K562 (cell line): ENCODE results near the gene QRICH1. TPM values are rescaled to one million over a fixed set of nuclear protein-coding genes. Genes with fewer than 3 reads are reported as not detected.

Source experiments
- CCNT2 ChIP-seq: IDR thresholded peaks from 2 replicates; pipeline ENCODE4 v1.6.1; 2011; ENCODE audit warnings: borderline replicate concordance, low read depth, mild to moderate bottlenecking, moderate library complexity, mixed read lengths, low read length; ENCODE audit not compliant: insufficient read length; ENCODE audit errors: extremely low read depth
- CREM ChIP-seq: IDR thresholded peaks from 2 replicates; pipeline ENCODE4 v1.6.1; 2014; ENCODE audit warnings: antibody characterized with exemption, low read depth
- HDAC2 ChIP-seq: fragments of 450-650 bp; IDR thresholded peaks from 2 replicates; pipeline ENCODE4 v1.6.1; 2016; ENCODE audit warnings: mild to moderate bottlenecking
- L3MBTL2 ChIP-seq: fragments of 450-650 bp; IDR thresholded peaks from 2 replicates; pipeline ENCODE4 v1.6.1; 2016; ENCODE audit warnings: mild to moderate bottlenecking, moderate library complexity
- MBD2 ChIP-seq: sonication (generic); IDR thresholded peaks from 2 replicates; pipeline ENCODE4 v1.6.1; 2016; ENCODE audit warnings: low read depth, borderline replicate concordance
- ZNF408 ChIP-seq: fragments of 250-450 bp; sonication (Bioruptor Pico); IDR thresholded peaks from 2 replicates; pipeline ENCODE4 v1.4.0; 2020; ENCODE audit warnings: low read depth, mild to moderate bottlenecking, moderate library complexity
- polyA plus RNA-seq, 8 experiments: library from polyadenylated mRNA; depleted of rRNA in 4 of 8; stranded (reverse) in 5 of 8; unstranded in 3 of 8; fragments of >200 nt; fragmentation: Nextera tagmentation in 2 of 8; fragmentation: Illumina TruSeq in 1 of 8; extraction: Ambion mirVana in 2 of 8; extraction: Trizol in 1 of 8; gene quantifications; 2 replicates each; pipeline versions ENCODE4 v1.2.1 to v1.2.3, GENCODE V29; 2011 to 2014; ENCODE audit warnings: inconsistent platforms in 1 of 8, missing spikeins in 1 of 8
- total RNA-seq, 7 experiments: library from RNA; depleted of rRNA in 6 of 7; stranded (reverse); fragments of >200 nt in 6 of 7; fragmentation: Illumina TruSeq in 2 of 7; extraction: Trizol in 2 of 7; gene quantifications; 2 replicates each; pipeline versions ENCODE4 v1.2.1 to v1.2.3, GENCODE V29; 2011 to 2021; ENCODE audit warnings: low replicate concordance in 1 of 7
- TF ChIP-seq, protein P1 (sequence below): fragments of 250-450 bp; sonication (Bioruptor Pico); IDR thresholded peaks from 2 replicates; pipeline ENCODE4 v1.5.0; 2021
- TF ChIP-seq, protein P2 (sequence below): fragments of 450-650 bp; IDR thresholded peaks from 2 replicates; pipeline ENCODE4 v1.6.1; 2016; ENCODE audit warnings: low read depth, mild to moderate bottlenecking, moderate library complexity
- TF ChIP-seq, protein P3 (sequence below): sonication (generic); formaldehyde crosslinking; IDR thresholded peaks from 2 replicates; pipeline ENCODE4 v1.8.0; 2022; ENCODE audit warnings: missing genetic modification reagents, mild to moderate bottlenecking, borderline replicate concordance
- TF ChIP-seq, protein P4 (sequence below): sonication (generic); formaldehyde crosslinking; IDR thresholded peaks from 2 replicates; pipeline ENCODE4 v1.8.1; 2023; ENCODE audit warnings: mild to moderate bottlenecking, missing genetic modification reagents

Gene QRICH1
- total and polyA plus RNA-seq, 9 of the 15 experiments (the other 6 are each of a cell fraction or from before 2014, with no cell fraction given), result 20.1 to 99.2 (median 56.7) TPM

DNA sequence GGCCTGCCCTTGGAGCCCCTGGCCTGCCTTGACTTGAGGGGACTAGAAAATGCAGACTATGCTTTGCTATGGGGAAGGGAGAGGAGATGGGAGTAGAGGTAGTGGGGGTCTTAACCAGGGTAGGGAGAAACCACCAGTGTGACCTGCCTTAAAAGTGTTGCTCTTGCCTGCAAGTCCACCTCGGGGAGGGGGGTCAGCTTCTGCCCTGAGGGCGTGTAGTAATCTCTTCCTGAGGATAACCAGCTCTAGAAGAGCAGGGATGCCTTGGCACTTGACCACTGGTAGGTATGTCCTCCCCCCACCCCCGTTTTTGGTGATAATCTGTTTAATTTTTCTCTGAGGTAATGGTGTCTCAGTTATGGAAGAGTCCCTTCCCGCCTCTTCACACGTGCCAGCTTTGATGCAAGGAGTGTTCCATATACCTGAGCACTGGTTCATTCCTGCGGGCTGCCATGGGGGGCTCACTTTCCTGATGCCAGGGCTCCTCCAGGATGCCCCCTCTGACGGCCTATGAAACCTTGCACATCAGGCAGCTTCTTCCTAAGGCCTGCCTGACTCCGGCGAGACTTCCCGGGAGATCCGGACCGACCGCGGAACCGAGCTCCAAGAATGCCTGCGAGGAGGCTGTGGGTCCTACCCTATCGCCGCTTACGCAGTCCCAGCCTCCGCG lies 104.6 kb downstream of the QRICH1 start (continued):
- TF ChIP-seq, protein P1, sequence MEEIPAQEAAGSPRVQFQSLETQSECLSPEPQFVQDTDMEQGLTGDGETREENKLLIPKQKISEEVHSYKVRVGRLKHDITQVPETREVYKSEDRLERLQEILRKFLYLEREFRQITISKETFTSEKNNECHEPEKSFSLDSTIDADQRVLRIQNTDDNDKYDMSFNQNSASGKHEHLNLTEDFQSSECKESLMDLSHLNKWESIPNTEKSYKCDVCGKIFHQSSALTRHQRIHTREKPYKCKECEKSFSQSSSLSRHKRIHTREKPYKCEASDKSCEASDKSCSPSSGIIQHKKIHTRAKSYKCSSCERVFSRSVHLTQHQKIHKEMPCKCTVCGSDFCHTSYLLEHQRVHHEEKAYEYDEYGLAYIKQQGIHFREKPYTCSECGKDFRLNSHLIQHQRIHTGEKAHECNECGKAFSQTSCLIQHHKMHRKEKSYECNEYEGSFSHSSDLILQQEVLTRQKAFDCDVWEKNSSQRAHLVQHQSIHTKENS, result no peak
- TF ChIP-seq CREM (no peak), MBD2 (0 out of 2 replicates have a peak, but pooled peaks have one; percentile 45), ZNF408 (CRISPR knock-in tag) (no peak), L3MBTL2 (peak; percentile 58; the same call in 1 of the 2 replicates), CCNT2 (no peak), HDAC2 (peak; percentile 59; the same call in 1 of the 2 replicates)
- TF ChIP-seq, protein P2, sequence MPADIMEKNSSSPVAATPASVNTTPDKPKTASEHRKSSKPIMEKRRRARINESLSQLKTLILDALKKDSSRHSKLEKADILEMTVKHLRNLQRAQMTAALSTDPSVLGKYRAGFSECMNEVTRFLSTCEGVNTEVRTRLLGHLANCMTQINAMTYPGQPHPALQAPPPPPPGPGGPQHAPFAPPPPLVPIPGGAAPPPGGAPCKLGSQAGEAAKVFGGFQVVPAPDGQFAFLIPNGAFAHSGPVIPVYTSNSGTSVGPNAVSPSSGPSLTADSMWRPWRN, result no peak
- TF ChIP-seq, protein P3, sequence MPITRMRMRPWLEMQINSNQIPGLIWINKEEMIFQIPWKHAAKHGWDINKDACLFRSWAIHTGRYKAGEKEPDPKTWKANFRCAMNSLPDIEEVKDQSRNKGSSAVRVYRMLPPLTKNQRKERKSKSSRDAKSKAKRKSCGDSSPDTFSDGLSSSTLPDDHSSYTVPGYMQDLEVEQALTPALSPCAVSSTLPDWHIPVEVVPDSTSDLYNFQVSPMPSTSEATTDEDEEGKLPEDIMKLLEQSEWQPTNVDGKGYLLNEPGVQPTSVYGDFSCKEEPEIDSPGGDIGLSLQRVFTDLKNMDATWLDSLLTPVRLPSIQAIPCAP, result no peak
- TF ChIP-seq, protein P4, sequence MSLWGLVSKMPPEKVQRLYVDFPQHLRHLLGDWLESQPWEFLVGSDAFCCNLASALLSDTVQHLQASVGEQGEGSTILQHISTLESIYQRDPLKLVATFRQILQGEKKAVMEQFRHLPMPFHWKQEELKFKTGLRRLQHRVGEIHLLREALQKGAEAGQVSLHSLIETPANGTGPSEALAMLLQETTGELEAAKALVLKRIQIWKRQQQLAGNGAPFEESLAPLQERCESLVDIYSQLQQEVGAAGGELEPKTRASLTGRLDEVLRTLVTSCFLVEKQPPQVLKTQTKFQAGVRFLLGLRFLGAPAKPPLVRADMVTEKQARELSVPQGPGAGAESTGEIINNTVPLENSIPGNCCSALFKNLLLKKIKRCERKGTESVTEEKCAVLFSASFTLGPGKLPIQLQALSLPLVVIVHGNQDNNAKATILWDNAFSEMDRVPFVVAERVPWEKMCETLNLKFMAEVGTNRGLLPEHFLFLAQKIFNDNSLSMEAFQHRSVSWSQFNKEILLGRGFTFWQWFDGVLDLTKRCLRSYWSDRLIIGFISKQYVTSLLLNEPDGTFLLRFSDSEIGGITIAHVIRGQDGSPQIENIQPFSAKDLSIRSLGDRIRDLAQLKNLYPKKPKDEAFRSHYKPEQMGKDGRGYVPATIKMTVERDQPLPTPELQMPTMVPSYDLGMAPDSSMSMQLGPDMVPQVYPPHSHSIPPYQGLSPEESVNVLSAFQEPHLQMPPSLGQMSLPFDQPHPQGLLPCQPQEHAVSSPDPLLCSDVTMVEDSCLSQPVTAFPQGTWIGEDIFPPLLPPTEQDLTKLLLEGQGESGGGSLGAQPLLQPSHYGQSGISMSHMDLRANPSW, result no peak
